Muscle layer of colon (tissue), 2 donors: ENCODE results near the gene DMKN.

Source experiments
- H3K27ac ChIP-seq: one replicate; pipeline ENCODE4 v1.7.0; 2013; ENCODE audit warnings: low read depth, mild to moderate bottlenecking, low read length, moderate library complexity
- H3K27me3 ChIP-seq, 2 donors: one replicate each; pipeline ENCODE4 v1.7.0; 2013; ENCODE audit warnings: low read length in 2 of 2, mild to moderate bottlenecking in 2 of 2; ENCODE audit not compliant: insufficient read depth in 2 of 2, control insufficient read depth in 1 of 2
- H3K36me3 ChIP-seq: one replicate; pipeline ENCODE4 v1.7.0; 2013; ENCODE audit warnings: mild to moderate bottlenecking, low read length; ENCODE audit not compliant: insufficient read depth
- H3K4me1 ChIP-seq: one replicate; pipeline ENCODE4 v1.7.0; 2013; ENCODE audit warnings: mild to moderate bottlenecking, low read length; ENCODE audit not compliant: insufficient read depth
- H3K4me3 ChIP-seq, 2 donors: one replicate each; pipeline ENCODE4 v1.7.0; 2013; ENCODE audit warnings: low read length in 2 of 2, low read depth in 1 of 2, mild to moderate bottlenecking in 1 of 2, moderate library complexity in 1 of 2
- H3K9ac ChIP-seq: one replicate; pipeline ENCODE4 v1.7.0; 2013; ENCODE audit warnings: low read length
- H3K9me3 ChIP-seq: one replicate; pipeline ENCODE4 v1.7.0; 2013; ENCODE audit warnings: mild to moderate bottlenecking, low read length
- donor health status: abdominal sarcoma.
- donor health status: Adenocarcinoma of cecum.

Gene DMKN, protein sequence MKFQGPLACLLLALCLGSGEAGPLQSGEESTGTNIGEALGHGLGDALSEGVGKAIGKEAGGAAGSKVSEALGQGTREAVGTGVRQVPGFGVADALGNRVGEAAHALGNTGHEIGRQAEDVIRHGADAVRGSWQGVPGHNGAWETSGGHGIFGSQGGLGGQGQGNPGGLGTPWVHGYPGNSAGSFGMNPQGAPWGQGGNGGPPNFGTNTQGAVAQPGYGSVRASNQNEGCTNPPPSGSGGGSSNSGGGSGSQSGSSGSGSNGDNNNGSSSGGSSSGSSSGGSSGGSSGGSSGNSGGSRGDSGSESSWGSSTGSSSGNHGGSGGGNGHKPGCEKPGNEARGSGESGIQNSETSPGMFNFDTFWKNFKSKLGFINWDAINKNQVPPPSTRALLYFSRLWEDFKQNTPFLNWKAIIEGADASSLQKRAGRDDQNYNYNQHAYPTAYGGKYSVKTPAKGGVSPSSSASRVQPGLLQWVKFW

DNA sequence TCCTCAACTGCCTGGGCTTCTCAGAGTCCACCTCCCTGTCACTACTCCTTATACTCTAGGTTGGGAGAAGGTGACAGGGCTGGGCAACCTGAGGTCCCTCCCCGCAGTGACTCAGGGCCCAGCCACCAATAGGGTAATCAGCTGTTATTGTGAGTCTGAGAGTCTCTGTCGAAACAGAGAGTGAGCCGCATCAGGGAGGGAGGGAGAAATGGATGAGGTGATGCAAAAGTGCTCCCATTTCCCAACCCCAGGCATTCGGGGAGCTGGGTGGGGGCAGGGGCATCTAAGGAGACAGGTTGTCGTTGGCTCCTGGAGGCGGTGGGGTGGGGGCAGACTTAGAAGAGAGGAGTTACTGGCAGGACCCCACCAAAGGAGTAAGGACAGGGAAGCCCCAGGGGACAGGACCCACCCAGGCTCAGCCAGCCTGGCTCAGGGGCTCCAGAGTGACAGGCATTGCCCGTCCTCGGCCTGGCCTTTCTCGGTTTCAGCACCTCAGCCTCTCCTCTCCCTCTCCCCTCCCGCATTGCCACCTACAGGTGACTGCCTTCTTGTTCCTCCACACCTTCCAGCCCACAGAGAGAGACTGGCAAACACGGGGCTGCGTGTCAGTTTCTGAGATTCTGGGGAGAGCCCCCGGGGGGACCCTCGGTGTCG, at the start of gene DMKN:
TSS of gene DMKN (minus strand) at position 22 of the 654 bp plus-strand sequence. CDS start 174 bp downstream, outside the sequence.
- Histone ChIP-seq H3K27me3 (peaks cover 18 to 38% of the 10 kb centered on the region in 2 donors), H3K9ac (no peak within 1 kb of the TSS), H3K4me3 (no peak within 1 kb of the TSS), H3K27ac (no peak within 1 kb of the TSS), H3K9me3 (no peaks in the 10 kb centered on the region), H3K36me3 (no peaks in the 10 kb centered on the region), H3K4me1 (no peaks in the 10 kb centered on the region)

DNA sequence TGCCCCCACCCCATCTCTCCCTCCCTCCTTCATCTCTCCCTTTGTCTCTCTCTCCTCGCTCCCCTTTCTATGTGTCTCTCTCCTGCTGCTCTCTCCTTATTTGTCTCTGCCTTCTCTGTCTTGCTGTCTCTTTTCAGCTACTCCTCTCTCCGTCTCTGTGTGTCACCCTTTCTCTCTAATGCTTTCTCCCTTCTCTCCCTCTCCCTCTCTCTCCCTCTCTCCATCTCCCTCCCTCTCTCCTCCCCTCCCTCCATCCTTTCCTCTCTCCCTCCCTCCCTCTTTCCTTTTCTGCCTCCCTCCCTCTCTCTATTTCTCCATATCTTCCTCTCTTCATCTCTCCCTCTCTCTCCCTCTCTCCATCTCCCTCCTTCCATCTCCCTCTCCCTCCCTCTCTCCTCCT, 49.3 kb upstream of the DMKN start:
- Histone ChIP-seq H3K9ac (no peak overlapping the region), H3K4me3 (no peak overlapping the region), H3K36me3 (no peaks in the 10 kb centered on the region), H3K27me3 (peaks cover 10 to 41% of the 10 kb centered on the region in 2 donors), H3K9me3 (no peaks in the 10 kb centered on the region), H3K27ac (no peak overlapping the region), H3K4me1 (no peaks in the 10 kb centered on the region)

DNA sequence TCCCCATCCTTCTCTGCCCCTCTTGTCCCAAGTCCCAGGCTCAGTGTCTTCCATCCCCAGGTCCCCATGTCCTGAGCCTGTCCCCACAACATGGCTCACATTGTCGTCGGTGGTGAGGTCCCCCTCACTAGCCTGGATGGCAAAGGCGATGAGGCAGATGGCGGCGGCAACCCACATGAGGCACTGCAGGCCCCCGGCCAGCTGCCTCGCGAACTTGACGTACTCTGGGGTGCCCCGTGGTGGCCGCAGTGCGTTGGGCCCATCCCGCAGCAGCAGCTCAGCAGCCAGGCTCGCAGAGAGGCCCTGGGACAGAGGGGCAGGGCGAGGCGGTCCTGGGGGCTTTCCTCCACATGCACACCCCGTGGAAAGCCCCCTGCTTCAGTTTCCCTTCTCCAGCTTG, 48.9 kb upstream of the DMKN start:
- Histone ChIP-seq H3K27ac (no peak overlapping the region), H3K9me3 (no peaks in the 10 kb centered on the region), H3K36me3 (no peaks in the 10 kb centered on the region), H3K4me1 (no peaks in the 10 kb centered on the region), H3K9ac (no peak overlapping the region), H3K27me3 (peaks cover 10 to 45% of the 10 kb centered on the region in 2 donors), H3K4me3 (no peak overlapping the region)

DNA sequence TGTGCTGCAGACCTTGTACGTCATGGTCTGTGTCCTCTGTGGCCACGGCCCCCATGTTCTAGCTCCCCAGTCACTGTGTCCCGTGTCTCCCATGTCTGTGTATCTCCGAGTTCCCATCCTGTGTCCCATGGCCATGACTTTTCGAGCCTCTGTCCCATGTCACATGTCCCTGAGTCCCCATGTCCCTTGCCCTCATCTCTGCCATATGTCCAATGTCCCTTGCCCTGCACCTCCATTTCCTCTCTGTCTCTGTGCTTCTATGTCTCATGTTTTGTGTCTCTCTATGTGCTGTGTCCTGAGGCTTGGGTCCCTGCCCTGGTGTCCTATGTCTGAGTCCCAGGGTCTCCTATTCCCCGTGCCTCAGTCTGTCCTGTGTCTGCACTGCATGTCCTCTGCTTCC, 48.0 kb upstream of the DMKN start:
- no peak overlapping the region for H3K27ac ChIP-seq
- no peaks in the 10 kb centered on the region for H3K4me1 ChIP-seq
- H3K4me3 ChIP-seq = no peak overlapping the region
- no peaks in the 10 kb centered on the region for H3K36me3 ChIP-seq
- no peak overlapping the region for H3K9ac ChIP-seq
- peaks cover 10 to 49% of the 10 kb centered on the region in 2 donors for H3K27me3 ChIP-seq
- no peaks in the 10 kb centered on the region for H3K9me3 ChIP-seq

DNA sequence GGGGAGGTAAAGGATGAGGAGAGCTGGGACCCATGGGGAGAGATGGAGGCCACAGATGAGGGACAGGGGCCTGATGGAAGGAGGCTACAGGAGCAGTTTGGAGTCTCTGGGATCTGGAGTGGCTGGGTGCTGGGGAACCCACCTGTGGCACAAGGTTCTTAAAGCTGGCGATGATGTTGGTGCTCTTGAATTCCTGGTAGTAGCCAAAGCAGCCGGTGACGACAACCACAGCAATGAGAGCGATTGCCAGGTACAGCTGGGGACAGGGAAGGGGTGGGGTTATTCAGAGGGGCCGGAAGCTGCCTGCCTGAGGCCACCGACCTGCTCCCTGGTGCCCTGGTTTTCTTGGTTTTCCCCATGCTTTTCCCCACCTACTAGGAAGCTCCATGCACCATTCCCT, 47.2 kb upstream of the DMKN start:
- no peaks in the 10 kb centered on the region for H3K36me3 ChIP-seq
- peaks cover 10 to 49% of the 10 kb centered on the region in 2 donors for H3K27me3 ChIP-seq
- no peaks in the 10 kb centered on the region for H3K9me3 ChIP-seq
- no peaks in the 10 kb centered on the region for H3K4me1 ChIP-seq
- no peak overlapping the region for H3K27ac ChIP-seq
- H3K4me3 ChIP-seq = no peak overlapping the region
- no peak overlapping the region for H3K9ac ChIP-seq

- no peak overlapping the region for H3K4me3 ChIP-seq
- no peaks in the 10 kb centered on the region for H3K9me3 ChIP-seq
- H3K4me1 ChIP-seq = no peaks in the 10 kb centered on the region
- H3K9ac ChIP-seq = no peak overlapping the region
- no peaks in the 10 kb centered on the region for H3K36me3 ChIP-seq
- H3K27ac ChIP-seq = no peak overlapping the region
- H3K27me3 ChIP-seq = peaks cover 10 to 53% of the 10 kb centered on the region in 2 donors
Measured at GRCh38 chr19:35560271-35560670, 46.8 kb upstream of the DMKN start.

- Histone ChIP-seq H3K27ac (no peak overlapping the region), H3K4me3 (no peak overlapping the region), H3K4me1 (no peaks in the 10 kb centered on the region), H3K9me3 (no peaks in the 10 kb centered on the region), H3K27me3 (peaks cover 10 to 54% of the 10 kb centered on the region in 2 donors), H3K9ac (no peak overlapping the region), H3K36me3 (no peaks in the 10 kb centered on the region)
Measured at GRCh38 chr19:35559781-35560180, 46.3 kb upstream of the DMKN start.

GRCh38 chr19:35559281-35559659, 45.8 kb upstream of the DMKN start:
- Histone ChIP-seq H3K9ac (no peak overlapping the region), H3K9me3 (no peaks in the 10 kb centered on the region), H3K4me1 (no peaks in the 10 kb centered on the region), H3K27me3 (peaks cover 10 to 54% of the 10 kb centered on the region in 2 donors), H3K4me3 (no peak overlapping the region), H3K36me3 (no peaks in the 10 kb centered on the region), H3K27ac (no peak overlapping the region)

DNA sequence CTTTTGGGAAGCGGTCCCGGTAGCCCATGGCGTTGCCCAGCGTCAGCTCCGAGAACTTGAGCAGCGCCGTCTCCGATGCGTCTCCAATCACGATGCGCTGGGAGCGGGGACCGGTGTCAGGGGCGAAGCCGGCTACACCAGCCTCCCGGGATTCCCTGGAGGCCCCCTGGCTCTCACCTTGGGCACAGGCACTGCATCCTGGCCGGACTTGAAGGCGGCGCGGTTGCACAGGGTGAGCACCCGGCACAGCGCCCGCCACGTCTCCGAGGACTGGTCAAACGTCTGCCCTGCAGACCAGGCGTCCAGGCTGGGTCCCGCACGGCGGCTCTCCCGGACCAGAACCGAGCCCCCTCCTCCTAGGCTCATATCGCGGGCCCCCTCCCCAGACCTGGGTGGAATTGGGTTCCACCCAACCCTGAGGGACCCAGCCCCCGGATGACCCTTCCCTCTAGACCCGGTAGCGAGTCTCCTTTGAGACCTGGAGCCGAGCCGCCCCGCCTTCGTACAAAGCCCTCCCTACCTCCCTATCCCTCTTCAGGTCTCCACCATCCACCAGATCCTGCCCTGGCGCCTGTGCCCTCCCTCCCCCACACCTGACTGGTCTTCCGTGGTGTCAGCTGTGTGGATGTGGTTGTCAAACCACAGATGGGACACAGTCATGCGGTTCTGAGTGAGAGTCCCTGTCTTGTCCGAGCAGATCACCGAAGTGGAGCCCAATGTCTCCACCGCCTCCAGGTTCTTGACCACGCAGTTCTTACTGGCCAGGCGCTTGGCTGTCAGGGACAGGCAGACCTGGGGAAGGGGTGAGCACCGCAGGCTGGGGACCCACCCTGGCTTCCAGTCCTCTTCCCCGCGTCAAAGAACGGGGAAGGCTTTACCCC, 45.2 kb upstream of the DMKN start:
- no peaks in the 10 kb centered on the region for H3K9me3 ChIP-seq
- H3K36me3 ChIP-seq = no peaks in the 10 kb centered on the region
- H3K9ac ChIP-seq = no peak overlapping the region
- H3K4me1 ChIP-seq = no peaks in the 10 kb centered on the region
- peak overlapping the region in 1 of 2 donors; percentile 27 for H3K4me3 ChIP-seq
- H3K27me3 ChIP-seq = peaks cover 10 to 54% of the 10 kb centered on the region in 2 donors
- no peak overlapping the region for H3K27ac ChIP-seq

GRCh38 chr19:35557539-35558399, 44.3 kb upstream of the DMKN start:
- Histone ChIP-seq H3K9me3 (no peaks in the 10 kb centered on the region), H3K4me3 (peak overlapping the region in 1 of 2 donors; percentile 27), H3K4me1 (no peaks in the 10 kb centered on the region), H3K27me3 (peaks cover 10 to 54% of the 10 kb centered on the region in 2 donors), H3K9ac (no peak overlapping the region), H3K36me3 (no peaks in the 10 kb centered on the region), H3K27ac (no peak overlapping the region)
